HG03571 (cell line): Measurements from ENCODE around the gene PTGES3L.
"Not testable (repeated sequence)": the region's sequence is repeated elsewhere in the genome, so short reads cannot be mapped to it uniquely, and the experiment has no call there.

Experiments
- ATAC-seq: cut with Tn5 transposase; IDR thresholded peaks from one replicate; pipeline ENCODE4 v1.9.1; 2021; ENCODE audit not compliant: unreplicated experiment

Gene PTGES3L

DNA sequence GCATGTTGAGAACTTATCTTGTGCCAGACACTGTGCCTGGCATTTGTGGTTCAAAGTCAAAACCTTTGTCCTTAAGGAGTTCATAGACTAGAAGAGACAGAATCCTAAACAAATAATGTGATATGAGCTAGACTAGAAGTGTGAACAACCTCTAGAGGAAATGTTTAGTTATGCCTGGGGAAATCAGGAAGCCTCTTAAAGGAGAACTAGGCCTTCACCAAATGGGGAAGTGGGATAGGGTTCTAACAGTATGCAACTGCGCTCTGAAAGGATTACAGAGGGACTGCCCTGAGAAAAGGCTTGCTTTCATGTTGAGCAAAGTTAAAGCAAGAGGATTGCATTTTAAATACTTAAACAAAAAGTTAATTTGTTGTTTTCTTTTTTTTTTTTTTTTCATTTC lies 5.3 kb upstream of the PTGES3L start:
- no peak for ATAC-seq

DNA sequence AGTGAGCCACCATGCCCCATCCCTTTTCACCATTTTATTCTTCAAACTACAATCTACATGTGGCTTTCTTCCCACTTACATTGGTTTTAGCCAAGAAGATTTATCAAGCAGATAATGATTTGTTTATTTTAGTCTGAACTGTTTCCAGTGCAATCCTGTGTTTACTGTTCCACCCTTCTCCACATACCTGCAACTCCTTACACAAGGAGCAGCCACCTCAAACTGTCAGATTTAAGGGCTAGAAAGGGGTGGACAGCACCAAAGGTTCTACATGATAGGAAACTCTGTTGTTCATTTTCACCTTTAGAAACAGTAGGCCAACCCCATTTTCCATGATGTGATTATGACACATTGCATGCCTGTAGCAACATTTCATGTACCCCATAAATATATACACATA lies 2.4 kb upstream of the PTGES3L start:
- ATAC-seq = no peak

DNA sequence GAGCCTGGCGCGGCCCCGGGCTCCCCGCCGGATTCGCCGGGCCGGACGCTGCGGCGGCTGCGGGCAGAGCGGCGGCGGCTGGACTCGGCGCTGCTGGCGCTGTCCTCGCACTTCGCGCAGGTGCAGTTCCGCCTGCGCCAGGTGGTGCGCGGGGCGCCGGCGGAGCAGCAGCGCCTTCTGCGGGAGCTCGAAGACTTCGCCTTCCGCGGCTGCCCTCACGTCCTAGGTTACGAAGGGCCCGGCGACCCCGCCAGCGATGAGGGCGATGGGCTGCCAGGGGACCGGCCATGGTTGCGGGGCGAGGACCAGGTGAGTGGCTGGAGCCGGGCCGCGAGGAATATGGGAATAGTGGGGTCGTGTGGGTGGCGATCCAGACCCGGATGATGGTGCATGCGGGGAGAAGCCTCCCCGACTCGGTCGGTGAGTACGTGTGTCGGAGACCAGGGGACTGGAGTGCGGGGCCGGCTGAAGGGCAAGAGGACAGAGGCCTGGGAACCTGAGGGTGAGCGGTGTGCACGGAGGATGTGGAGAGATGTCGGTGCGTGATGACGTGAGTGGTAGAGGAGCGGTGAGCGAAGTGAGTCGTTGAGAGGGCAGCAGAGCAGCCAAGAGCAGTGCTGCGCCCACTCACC lies 1.0 kb upstream of the PTGES3L start:
- ATAC-seq = no peak

DNA sequence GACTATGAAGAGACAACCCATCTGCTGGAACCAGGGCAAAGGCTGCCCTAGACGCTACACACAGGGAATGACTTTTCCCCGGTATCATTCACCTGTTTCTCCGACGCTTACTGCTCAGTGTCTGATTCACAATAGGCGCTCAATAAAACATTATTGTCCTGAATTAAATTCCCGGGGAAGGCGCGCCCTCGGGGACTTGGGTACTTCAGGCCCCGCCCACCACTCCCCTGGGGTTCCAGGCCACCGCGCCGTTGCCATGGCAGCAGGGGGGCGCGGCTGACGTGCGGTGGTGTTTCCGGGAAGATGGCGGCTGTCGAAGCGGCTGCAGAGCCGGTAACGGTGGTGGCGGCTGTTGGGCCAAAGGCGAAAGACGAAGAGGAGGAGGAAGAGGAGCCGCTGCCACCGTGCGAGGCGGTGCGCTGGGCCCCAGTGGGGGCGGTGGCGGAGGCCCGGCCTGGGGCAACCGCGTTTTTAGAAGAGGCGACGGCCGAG lies 440 bp upstream of the PTGES3L start, which contains the start of gene RUNDC1:
TSS of gene RUNDC1 (plus strand) at position 292 of the 492 bp plus-strand sequence. CDS start at position 304, 12 bp downstream.
- ATAC-seq = no peak

DNA sequence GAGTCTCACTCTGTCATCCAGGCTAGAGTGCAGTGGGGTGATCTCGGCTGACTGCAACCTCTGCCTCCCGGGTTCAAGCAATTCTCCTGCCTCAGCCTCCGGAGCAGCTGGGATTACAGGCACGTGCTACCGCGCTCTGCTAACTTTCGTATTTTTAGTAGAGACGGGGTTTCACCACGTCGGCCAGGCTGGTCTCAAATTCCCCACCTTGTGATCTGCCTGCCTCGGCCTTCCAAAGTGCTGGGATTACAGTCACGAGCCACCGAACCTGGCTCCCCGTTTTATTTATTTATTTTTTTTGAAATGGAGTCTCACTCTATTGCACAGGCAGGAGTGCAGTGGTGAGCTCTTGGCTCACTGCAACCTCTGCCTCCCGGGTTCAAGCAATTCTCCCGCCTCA lies 4.2 kb downstream of the PTGES3L start:
- ATAC-seq = not testable (repeated sequence)

DNA sequence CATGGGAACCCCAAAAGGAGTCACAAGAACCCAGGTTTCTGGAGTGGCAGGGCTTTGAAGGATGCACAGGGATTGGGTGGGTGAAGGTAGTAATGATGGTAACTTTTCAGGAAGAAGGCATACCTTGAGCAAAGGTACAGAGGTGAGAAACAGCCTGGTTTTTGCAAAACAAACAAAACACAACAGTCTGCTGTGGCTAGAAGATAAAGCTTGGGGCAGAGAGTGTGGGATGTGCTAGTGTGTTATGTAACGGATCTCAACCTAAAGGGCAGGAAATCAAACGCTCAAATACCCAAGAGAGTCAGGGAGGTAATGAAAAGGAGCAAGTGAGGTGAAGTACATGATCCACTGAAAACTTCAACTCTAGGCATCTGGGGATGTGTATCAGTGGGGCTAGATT lies 4.6 kb downstream of the PTGES3L start:
- ATAC-seq = no peak

DNA sequence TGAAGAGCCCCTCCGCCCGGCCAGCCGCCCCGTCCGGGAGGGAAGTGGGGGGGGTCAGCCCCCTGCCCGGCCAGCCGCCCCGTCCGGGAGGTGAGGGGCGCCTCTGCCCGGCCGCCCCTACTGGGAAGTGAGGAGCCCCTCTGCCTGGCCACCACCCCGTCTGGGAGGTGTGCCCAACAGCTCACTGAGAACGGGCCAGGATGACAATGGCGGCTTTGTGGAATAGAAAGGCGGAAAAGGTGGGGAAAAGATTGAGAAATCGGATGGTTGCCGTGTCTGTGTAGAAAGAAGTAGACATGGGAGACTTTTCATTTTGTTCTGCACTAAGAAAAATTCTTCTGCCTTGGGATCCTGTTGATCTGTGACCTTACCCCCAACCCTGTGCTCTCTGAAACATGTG lies 6.6 kb downstream of the PTGES3L start:
- not testable (repeated sequence) for ATAC-seq

DNA sequence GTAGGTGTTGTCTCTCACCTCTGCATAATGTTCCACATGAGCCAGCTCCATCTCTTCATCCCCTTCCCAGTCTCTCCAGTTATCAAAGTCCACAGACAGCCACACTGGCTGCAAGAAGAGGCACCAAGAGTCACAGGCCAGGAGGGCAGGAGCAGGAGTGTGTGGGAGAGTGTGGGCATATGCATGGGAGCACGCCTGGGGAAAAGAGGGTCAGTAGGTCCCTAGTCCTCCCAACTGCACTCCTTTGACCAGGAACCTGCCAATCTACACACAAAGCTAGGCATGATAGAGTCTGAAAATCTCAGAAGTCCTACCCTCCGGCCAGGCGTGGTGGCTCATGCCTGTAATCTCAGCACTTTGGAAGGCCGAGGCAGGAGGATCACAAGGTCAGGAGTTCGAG lies 8.3 kb downstream of the PTGES3L start:
- no peak for ATAC-seq

DNA sequence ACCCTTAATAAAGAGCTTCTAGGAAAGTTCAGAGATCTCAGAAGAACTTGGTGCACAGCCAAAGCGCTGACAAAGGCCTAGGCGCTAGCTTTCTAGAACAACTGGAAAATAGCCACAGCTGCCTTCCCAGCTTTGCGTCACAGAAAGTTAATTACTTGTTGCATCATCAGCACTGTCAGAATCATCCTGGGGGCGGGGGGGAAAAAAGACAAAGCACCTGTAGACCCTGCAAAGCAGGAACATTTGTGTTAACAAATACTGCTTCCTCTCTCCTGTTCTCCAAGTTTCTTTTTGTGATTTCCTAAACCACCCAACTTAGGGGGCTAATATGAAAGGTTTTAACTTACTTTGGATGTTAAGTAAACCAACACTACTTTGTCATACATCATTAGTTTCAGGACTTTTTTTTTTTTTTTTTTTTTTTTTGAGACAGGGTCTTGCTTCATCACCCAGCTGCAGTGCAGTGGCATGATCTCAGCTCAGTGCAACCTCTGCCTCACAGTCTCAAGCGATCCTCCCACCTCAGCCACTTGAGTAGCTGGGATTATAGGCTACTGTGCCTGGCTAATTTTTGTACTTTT lies 10.8 kb downstream of the PTGES3L start:
- ATAC-seq = no peak

DNA sequence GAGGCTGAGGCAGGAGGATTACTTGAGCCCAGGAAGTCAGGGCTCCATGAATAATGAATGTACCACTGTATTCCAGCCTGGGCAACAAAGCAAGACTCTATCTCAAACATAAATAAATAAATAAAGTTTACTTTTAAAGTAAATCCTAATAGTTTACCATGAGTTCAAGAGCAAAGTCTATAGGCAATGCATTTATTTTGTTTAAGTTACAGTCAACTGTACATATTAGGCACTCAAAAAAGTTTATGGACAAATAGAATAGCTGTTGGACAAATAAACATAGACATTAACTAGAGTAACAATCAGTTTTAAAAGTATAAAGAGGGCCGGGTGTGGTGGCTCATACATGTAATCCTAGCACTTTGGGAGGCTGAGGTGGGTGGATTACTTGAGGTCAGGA lies 12.0 kb downstream of the PTGES3L start:
- no peak for ATAC-seq

DNA sequence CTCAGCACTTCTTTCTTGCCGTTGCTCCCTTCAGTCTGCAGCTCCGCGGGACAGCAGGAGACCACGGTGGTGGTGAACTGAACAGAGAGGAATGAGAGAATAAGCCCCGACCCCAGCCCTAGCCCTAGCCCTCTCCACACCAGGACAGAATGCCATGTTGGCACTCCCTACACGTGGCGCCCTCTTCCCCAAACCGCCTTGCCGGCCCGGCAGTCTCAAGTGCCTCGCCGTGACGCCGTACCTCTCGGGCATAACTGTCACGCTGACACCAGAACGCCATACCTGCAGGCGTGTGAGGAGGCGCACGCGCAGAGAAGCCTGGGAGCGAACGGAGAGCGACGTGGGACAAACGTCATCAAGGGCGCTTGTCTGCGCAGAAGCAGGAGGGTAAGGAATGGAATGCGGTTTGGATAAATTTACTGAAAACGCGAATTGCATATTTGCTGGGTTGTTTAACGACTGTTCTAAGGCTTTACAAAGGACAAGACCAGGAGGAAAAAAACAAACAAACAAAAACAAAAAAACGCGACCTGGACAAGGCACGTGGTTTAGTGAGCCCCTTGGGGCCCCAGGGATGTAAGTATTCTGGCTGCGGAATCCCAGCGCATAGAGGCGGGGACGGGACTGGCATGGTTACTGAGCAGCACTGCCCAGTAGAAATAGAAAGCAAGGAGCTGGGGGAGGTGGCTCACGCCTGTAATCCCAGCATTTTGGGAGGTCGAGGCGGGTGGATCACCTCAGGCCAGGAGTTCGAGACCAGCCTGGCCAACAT lies 15.5 kb downstream of the PTGES3L start, which contains the start of gene AARSD1:
TSS of gene AARSD1 (minus strand) at position 294 of the 772 bp plus-strand sequence. CDS start at position 280, 14 bp downstream.
- peak; percentile 75 for ATAC-seq

DNA sequence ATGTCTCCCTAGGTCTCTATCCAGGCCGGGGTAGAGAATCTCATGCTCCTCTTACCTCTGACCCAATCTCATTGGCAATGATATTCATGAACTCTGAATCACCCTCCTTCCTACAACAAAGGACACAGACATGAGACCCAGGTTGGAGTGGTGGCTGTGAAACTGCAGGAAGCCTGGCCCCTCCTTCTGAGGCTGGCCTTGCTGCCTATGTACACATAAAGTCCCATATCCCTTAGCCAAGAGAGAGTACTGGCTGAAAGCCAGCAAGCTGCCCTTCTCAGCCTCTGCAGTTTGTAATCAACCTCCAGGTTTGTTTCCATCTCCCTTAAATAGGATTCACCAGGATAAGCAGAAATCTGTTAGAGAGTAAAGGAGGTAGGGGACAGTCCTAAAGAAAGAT lies 26.2 kb downstream of the PTGES3L start:
- no peak for ATAC-seq

DNA sequence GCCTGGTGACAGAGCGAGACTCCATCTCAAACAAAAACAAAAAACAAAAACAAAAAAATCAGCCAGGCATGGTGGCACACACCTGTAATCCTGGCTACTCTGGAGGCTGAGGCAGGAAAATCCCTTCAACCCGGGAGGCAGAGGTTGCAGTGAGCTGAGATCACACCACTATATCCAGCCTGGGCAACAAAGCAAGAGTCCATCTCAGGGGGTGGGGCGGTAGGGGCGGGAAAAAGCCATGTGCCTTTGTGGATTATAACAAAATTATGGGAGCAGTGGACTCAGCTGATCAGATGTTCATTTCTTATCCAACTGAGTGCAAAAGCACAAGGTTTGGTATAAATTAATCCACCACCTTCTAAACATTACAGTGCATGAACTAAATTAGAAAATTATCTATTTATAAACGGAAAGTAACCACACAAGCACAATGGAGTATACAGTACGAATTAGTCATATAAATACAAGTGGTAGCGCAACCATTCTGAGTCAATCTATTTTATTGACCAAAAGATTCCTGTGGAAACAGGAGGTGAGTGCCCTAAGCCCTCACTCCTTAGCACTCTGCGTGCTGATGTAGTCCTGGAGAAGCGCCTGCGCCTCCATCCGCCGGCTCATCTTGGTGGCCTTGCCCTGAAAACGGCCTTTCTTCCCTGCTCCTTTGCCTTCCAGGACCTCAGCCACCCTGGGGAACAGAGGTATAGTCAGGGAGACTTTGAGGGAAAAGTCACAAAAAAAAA lies 29.7 kb downstream of the PTGES3L start:
- ATAC-seq = no peak

DNA sequence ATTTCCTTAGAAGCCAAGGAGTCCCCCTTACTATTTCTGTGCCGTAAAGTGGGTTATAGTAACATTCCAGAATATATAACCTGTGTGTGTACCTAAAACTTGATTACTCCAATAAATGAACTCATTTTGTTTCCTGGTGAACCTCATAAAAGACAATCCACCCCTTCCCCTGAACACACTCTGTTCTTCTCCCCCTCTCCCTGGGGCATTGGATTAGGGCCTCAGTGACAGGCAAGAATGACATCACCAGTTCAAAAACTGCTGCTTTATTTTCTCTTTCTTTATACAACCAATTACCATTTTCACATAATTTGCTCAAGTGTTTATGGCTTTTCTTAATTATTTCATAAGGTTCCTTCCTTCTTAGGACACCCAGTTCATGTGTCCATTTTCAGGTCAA lies 33.1 kb downstream of the PTGES3L start:
- no peak for ATAC-seq

DNA sequence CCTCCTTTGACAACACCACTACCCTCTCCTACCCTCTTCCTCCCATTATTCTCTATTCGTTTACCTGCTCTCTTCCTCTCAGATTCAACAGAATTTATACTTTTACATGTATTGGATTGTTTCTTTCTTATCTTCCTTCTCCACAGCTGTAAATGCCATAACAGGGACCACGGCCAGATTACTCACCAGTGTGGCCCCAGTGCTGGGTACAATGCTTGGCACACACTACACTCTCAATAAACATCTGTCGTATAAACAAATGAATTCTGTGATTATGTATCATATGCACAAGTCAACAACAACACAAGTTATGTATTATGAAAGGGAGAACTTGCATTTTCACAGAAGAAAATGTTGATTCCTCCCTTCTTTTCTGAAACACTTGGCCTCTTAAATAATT lies 35.7 kb downstream of the PTGES3L start:
- ATAC-seq = no peak

DNA sequence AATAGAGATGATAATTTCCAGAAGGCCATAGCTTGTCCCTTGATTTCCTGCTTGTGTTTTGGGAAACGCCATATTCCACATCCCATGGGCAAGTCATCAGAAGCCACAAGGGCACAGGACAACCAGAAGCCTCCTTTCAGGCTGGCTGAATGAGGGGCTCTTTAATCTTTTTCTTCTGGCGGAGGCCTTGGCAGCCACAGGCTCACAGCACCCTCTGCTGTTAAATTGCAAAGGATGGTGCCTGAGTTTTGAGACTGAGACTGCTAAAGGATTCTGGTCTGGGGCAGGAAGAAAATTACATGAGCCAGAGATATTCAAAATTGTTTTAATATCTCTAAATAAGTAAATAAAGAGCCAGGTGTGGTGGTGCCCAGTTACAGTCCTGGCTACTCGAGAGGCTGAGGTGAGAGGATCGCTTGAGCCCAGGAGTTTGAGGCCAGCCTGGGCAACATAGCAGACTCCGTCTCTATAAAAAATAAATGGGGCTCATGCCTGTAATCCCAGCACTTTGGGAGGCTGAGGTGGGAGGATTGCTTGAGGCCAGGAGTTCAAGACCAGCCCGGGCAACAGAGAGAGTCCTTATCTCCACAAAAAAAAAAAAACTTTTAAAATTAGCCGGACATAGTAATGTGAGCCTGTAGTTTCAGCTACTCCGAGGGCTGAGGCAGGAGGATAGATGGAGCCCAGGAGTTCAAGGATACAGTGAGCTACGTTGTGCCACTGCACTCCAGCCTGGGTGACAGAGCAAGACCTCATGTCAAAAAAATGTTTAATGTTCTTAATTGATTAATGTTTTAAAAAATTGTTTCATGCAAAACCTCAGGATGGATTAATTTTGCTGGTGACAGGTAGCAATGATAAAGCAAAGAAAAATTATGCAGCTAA lies 41.9 kb downstream of the PTGES3L start:
- ATAC-seq = no peak

DNA sequence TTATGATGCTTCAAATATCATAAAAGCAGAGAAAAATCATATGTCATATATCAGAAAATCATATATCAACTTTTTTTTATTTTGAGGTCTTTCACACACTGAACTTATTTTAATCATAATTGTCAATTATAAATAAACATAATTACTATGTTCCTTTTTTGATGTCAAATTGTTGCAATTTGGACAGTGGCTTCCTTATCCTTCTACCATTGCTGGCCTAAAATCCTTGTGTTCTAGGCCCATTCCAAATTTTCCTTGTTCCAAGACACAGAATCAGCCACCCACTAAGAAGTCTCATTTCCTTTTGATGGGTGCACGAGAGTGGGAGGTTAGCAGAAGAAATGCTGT lies 50.4 kb downstream of the PTGES3L start:
- ATAC-seq = no peak

DNA sequence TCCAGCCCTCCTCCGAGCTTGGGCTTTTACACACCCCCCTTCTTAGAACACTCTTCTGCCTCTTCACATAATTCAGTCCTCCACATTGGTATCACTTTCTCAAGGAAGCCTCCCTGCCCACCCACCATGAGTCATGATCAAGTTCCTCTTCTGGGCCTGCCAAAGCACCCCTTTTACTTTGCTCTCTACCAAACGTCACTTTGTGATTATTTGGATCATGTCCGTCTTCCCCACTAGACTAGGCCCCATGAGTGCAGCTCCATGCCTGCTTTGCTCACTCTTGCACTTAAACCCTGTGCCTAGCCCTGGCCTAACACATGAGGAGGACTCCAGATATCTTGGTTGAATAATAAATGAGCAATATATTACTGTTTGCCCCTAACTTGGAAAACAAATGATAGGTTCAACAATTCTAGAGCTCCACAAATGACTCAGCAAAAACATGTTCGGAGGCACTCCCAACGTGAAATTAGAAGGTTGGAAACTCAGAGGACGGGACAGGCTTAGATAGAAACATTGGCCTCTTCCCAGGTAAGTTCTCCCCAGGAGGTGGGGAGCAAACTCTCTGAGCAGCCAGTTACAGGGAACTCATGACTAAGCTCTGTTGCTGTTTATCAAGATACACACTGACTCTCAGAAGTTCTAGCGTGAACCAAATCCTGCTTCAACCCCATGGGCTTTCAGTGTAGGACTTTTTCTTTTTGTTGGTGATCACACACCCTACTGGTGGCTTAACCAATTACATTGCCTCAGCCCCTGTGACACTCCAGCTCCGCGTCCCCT lies 51.0 kb downstream of the PTGES3L start:
- no peak for ATAC-seq

DNA sequence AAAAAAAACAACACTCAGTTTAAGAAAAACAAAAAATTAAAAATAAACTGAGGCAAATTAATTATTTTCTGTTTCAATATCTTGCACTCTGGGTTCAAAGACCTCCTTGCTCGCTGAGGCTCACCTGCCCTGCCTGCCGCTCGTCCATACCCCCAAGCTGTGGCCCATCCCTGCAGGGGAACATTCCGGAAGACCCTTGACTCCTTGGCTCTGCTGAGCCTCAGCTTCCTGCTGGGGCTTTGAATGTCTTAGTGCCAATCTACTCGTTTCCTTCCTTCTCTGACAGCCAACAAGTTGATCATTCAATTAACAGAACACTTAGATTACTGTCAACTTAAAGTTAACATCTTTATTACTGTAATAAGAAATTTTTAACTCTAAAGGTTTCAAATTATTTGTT lies 55.0 kb downstream of the PTGES3L start:
- ATAC-seq = no peak

DNA sequence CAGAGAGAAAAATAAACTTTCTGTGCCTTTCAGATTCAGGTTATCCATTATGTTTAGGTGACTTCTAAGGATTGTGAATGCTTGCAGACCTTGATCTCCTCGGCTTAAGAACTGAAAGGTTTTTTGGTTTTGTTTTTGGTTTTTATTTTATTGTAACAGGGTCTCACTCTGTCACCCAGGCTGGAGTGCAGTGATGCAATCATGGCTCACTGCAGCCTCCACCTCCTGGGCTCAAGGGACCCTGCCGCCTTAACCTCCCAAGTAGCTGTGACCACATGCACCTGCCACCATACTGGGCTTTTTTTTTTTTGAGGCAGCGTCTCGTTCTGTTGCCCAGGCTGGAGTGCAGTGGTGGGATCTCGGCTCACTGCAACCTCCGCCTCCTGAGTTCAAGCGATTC lies 56.4 kb downstream of the PTGES3L start:
- not testable (repeated sequence) for ATAC-seq
